NCI-H187 (cell line): Measurements from ENCODE around the gene XYLT2.

Experiments
- DNase-seq, 2 experiments: peaks; one replicate each; lab custom pipeline; 2025; lab: John Stamatoyannopoulos, UW

The XYLT2 gene

DNA sequence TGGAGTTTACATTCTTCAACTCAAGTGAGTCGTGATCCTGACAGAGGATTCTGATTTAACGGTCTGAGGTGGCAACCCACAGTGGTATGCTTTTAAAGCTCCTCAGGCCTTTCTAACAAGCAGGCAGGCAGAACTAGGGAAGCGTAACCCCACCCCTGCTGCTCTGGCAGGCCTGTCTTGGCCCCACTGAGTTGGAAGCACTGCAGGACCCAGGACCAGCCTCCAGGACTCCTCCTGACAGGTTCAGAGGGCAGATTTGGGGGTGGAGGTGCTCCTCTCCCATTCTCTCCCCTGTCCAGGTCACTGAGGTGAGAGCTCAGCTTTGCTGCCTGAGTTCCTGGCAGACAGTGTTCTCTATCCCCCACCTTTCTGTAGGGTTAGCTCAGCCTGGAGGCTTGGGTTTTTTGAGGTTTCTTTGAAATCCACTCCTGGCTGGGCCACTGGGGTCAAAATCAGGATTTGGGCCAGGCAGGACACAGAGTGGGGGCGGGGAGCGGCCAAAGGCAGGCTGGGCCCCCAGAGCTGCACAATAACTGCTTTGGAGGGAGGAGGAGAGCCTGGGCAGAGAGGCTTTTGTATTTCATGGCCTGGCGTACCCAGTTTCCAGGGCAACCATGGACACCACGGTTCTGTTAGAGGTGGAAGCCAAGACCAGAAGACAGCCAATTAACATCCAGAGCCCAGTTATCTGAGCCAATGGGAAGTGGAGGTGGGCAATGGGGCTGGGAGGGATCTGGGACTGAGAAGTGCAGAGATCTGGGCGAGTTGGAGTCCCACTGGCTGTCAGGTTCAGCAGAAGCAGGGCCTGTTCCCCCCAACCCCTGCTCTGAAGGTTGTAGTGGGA is 17.5 kb downstream of the XYLT2 start:
- no peak for DNase-seq

GRCh38 chr17:50364061-50364458 is 18.1 kb downstream of the XYLT2 start:
- no peak for DNase-seq

DNA sequence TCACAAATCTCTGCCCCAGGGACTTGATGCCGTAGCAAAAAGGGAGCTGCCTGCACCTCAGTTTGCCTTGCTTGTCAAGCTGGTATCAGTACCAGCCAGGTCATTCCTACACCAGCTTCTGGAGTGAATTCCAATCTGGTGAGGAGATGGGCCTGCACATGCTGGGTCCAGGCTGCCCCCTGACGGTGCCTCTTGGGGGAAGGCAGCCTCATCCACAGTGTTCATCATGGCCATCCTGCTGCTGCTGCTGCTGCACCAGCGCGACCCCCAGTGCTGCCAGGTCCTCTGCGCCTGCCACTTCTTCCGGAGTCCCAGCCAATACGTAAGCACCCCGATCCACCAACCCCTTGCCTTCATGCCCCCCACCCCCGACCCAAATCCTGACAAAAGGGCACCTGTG is 18.8 kb downstream of the XYLT2 start:
- no peak for DNase-seq

DNA sequence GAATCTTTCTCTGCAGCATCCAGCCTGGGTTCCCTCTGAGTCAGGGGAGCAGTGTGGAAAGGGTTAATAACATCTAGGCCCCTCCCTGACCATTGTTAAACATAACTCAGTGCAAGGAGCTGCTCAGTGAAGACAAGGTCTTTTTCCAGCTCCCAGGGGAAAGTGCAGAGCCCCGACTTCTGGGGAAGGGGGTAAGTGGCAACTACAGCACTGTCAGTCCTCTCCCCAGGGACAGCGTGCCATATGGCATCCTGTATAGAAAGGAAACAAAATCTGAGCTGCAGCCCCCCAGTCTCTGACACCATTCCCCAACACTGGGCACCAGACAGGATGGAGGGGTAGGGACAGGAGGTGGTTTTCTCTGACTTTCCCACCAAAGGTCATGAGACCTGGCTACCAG is 19.2 kb downstream of the XYLT2 start:
- DNase-seq: no peak

GRCh38 chr17:50365649-50366393 is 19.9 kb downstream of the XYLT2 start:
- no peak for DNase-seq

DNA sequence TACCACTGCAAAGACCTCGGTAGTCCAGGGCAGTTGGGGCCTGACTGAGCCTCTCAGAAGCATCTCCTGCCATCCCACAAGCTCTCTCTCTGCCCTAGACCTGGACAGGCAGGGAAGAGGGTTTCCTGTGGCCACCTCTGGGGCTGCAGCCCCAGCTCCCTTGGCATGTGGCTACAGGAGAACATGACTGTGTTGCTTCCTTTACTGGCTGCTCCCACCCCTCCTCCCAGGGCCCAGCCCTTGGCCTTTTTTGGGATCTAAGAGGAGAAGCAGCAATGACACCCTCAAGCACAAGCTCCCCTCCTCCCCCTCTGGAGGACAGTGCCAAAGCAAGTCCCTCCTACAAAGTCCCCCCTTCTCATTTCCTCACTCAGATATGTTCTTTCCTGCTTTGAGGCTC is 21.5 kb downstream of the XYLT2 start:
- no peak for DNase-seq

- no peak for DNase-seq
Measured at GRCh38 chr17:50370052-50370451, 24.1 kb downstream of the XYLT2 start.

- DNase-seq: no peak
Measured at GRCh38 chr17:50371526-50371925, 25.6 kb downstream of the XYLT2 start.

- peak in 1 of 2 experiments; percentile 53 for DNase-seq
Measured at GRCh38 chr17:50372222-50372757, 26.4 kb downstream of the XYLT2 start.

DNA sequence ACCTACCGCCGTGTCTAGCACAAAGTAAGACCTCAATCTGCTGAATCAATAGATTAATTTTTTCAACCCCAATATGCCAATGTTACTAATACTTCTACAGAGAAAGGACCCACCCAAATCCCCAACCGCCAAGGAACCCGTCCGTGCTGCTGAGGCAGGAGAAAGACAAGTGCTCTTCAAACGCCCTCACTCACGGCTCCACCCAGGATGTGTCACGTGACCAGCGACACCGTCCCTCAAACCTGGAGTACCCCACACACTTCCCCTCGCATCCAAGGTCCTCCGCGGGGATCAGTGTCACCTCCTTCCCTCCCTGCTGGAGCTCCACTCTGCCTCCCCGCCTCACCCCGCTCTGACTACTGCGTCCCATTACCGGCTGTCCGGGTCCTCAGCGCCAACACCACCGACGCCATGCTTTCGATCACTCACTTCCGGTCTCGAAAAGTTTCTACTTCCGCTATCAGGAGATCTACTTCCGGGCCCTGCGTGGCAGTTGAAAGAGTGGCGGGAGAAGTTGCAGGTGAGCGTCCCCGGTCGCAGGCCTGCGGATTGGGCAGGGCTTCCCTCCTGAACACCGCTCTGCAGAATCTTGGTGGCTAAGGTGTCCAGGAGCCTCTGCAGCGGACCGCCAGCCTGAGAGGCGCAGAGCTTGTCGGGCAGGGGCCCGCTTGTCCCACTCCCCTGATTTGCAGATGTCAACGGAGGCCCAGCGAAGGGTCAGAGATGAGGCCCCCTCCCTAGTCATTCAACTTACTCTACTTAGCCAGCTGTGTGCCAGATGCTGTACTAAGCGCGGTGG is 27.0 kb downstream of the XYLT2 start, which contains the start of the genes EME1 and MRPL27:
Gene EME1 (plus strand): TSS at position 472 of the 799 bp plus-strand sequence. CDS start 1,980 bp downstream, outside the sequence.
Gene MRPL27 (minus strand): TSS at position 427 of the 799 bp plus-strand sequence. CDS start 14 bp downstream, at position 413.
- DNase-seq: peak; percentile 82 to 86

- DNase-seq: no peak
Measured at GRCh38 chr17:50373705-50374104, 27.8 kb downstream of the XYLT2 start.

- no peak for DNase-seq
Measured at GRCh38 chr17:50375858-50376538, 30.1 kb downstream of the XYLT2 start.

GRCh38 chr17:50379351-50380132 is 33.6 kb downstream of the XYLT2 start:
- DNase-seq: no peak

DNA sequence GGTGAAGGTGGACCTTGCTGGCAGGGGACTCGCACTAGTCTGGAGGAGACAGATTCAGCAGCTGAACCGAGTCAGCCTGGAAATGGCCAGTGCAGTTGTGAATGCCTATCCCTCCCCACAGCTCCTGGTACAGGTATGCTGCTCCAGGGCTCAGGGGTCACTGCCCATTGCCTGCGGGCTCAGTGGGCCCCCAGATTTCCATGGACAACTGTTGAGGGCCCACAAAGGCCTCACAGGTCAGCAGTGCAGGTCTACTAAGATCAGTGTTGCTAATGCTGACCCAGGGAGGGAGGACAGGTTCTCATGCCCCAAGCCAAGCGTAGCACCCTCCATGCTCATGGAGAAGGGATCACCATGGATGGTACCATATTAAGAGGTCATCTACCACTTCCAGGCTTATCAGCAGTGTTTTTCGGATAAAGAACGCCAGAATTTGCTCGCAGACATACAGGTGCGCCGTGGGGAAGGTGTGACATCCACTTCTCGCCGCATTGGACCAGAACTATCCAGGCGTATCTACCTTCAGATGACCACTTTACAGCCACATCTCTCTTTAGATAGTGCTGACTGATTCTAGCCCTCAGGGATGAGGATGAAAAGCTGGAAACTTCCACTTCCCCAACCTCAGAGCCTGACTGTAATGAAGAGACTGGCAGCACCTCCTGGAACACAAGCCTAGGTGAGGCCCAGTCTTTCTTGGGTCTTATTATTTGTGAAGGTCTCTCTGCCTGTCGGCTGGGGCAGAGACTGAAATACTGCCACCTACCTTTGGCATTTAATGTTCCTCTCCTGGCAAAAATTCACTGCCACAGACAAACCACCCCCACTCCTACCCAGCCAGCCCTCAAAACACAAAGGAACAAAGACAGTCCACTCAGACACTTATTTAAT is 34.7 kb downstream of the XYLT2 start:
- no peak for DNase-seq

DNA sequence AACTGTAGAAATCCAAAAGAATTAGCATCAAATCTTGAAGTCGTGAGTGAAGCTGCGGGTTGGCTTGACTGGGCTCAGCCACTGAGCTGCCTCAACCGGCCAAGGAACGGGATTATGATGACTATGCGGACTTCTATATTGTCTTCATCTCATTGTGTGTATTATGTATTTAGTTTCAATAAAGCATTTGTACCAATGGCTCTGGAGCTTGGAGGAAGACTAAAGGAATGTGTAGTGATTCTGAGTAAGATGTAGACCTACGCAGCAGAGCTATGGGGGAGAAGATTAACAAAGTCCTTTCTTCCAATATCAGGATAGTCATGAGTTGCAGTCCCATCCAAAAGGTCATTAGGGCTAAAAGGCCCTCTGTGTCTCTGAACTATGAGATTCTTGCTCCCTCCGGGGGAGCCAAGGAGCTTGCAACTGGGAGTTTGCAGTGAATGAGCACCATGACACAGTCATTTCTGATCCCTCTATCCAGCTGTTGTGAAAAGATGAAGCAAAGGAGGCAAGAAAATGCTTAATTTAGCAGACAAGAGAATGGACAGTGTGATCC is 35.4 kb downstream of the XYLT2 start:
- DNase-seq: no peak

- no peak for DNase-seq
Measured at GRCh38 chr17:50381920-50382319, 36.0 kb downstream of the XYLT2 start.

GRCh38 chr17:50382931-50383330 is 37.0 kb downstream of the XYLT2 start:
- DNase-seq: no peak

- DNase-seq: no peak
Measured at GRCh38 chr17:50386510-50386909, 40.6 kb downstream of the XYLT2 start.

GRCh38 chr17:50388728-50389127 is 42.8 kb downstream of the XYLT2 start:
- DNase-seq: no peak
